Trophoblast cell (in vitro differentiated cells and primary cell): Measurements from ENCODE around the gene HAS3.

Experiments
- DNase-seq, 2 donors: peaks; one replicate each; pipeline ENCODE4 v3.0.0-alpha.2; 2016
- H2AFZ ChIP-seq: 2 replicates; pipeline ENCODE4 v1.6.1; 2013; ENCODE audit warnings: low read length, moderate library complexity, mild to moderate bottlenecking; ENCODE audit not compliant: insufficient read depth, poor library complexity
- H2AK5ac ChIP-seq: 2 replicates; pipeline ENCODE4 v1.6.1; 2013; ENCODE audit warnings: mild to moderate bottlenecking, low read length
- H2BK120ac ChIP-seq: 2 replicates; pipeline ENCODE4 v1.6.1; 2013; ENCODE audit warnings: low read length, mild to moderate bottlenecking, moderate library complexity; ENCODE audit not compliant: insufficient read depth, poor library complexity
- H2BK12ac ChIP-seq: 2 replicates; pipeline ENCODE4 v1.6.1; 2013; ENCODE audit warnings: mild to moderate bottlenecking, low read length, moderate library complexity
- H2BK5ac ChIP-seq: 2 replicates; pipeline ENCODE4 v1.6.1; 2013; ENCODE audit warnings: low read length, low read depth, moderate library complexity, mild to moderate bottlenecking; ENCODE audit not compliant: poor library complexity
- H3K14ac ChIP-seq: 2 replicates; pipeline ENCODE4 v1.6.1; 2013; ENCODE audit warnings: mild to moderate bottlenecking, low read length
- H3K18ac ChIP-seq: 2 replicates; pipeline ENCODE4 v1.6.1; 2013; ENCODE audit warnings: mild to moderate bottlenecking, low read length
- H3K23ac ChIP-seq: 2 replicates; pipeline ENCODE4 v1.6.1; 2013; ENCODE audit warnings: low read length
- H3K27ac ChIP-seq: 2 replicates; pipeline ENCODE4 v1.5.1; 2013; ENCODE audit warnings: low read depth, mild to moderate bottlenecking, inconsistent platforms, low read length, moderate library complexity
- H3K27me3 ChIP-seq: 2 replicates; pipeline ENCODE4 v1.6.1; 2013; ENCODE audit warnings: inconsistent platforms, mild to moderate bottlenecking, low read length, moderate library complexity; ENCODE audit not compliant: insufficient read depth
- H3K36me3 ChIP-seq, 2 experiments: 1 replicate in 1 of 2; 2 replicates in 1 of 2; pipeline ENCODE4 v1.6.1; 2013; ENCODE audit warnings: low read length in 2 of 2, mild to moderate bottlenecking in 2 of 2, moderate library complexity in 1 of 2; ENCODE audit not compliant: insufficient read depth in 2 of 2, control insufficient read depth in 1 of 2
- H3K4ac ChIP-seq: 2 replicates; pipeline ENCODE4 v1.6.1; 2013; ENCODE audit warnings: low read depth, mild to moderate bottlenecking, low read length, moderate library complexity
- H3K4me1 ChIP-seq, 2 experiments: 1 replicate in 1 of 2; 2 replicates in 1 of 2; pipeline ENCODE4 v1.6.1; 2013; ENCODE audit warnings: low read length in 2 of 2, mild to moderate bottlenecking in 2 of 2, moderate library complexity in 1 of 2; ENCODE audit not compliant: insufficient read depth in 2 of 2, control insufficient read depth in 1 of 2
- H3K4me2 ChIP-seq: 2 replicates; pipeline ENCODE4 v1.6.1; 2013; ENCODE audit warnings: inconsistent platforms, mild to moderate bottlenecking, low read length, moderate library complexity
- H3K4me3 ChIP-seq: 2 replicates; pipeline ENCODE4 v1.5.1; 2013; ENCODE audit warnings: mild to moderate bottlenecking, low read depth, low read length, inconsistent platforms
- H3K79me1 ChIP-seq: one replicate; pipeline ENCODE4 v1.6.1; 2013; ENCODE audit warnings: low read length
- H3K79me2 ChIP-seq: 2 replicates; pipeline ENCODE4 v1.6.1; 2013; ENCODE audit warnings: low read length, mild to moderate bottlenecking; ENCODE audit not compliant: control insufficient read depth, insufficient read depth, poor library complexity
- H3K9ac ChIP-seq: 2 replicates; pipeline ENCODE4 v1.6.1; 2013; ENCODE audit warnings: mild to moderate bottlenecking, low read length
- H3K9me3 ChIP-seq: 2 replicates; pipeline ENCODE4 v1.6.1; 2013; ENCODE audit warnings: low read depth, mild to moderate bottlenecking, control low read depth, inconsistent platforms, low read length; ENCODE audit not compliant: insufficient read depth
- H4K12ac ChIP-seq: 2 replicates; pipeline ENCODE4 v1.6.1; 2013; ENCODE audit warnings: low read depth, mild to moderate bottlenecking, low read length, moderate library complexity
- H4K8ac ChIP-seq: 2 replicates; pipeline ENCODE4 v1.6.1; 2013; ENCODE audit warnings: low read depth, mild to moderate bottlenecking, low read length, moderate library complexity
- H4K91ac ChIP-seq: one replicate; pipeline ENCODE4 v1.6.1; 2013; ENCODE audit warnings: low read depth, mild to moderate bottlenecking, low read length, moderate library complexity
- WGBS: extraction: QIAGEN DNeasy Blood & Tissue Kit; methylation state at CpG from one replicate; pipeline ENCODE4 v1.1.7; 2013; ENCODE audit warnings: missing lambda C conversion rate; ENCODE audit not compliant: insufficient read length, insufficient coverage; ENCODE audit errors: extremely low coverage; 5-methylcytosine and 5-hydroxymethylcytosine counted together

HAS3 gene

GRCh38 chr16:69118468-69118867 lies 13.0 kb downstream of the HAS3 start:
- Histone ChIP-seq H4K91ac (no peak overlapping the region), H3K79me1 (no peaks in the 10 kb centered on the region), H3K4ac (no peak overlapping the region), H3K9ac (no peak overlapping the region), H3K36me3 (peaks cover 45 to 59% of the 10 kb centered on the region in 2 experiments), H3K4me2 (no peak overlapping the region), H2AK5ac (no peak overlapping the region), H3K9me3 (peaks cover 4% of the 10 kb centered on the region), H3K4me3 (no peak overlapping the region), H3K4me1 (no peaks in the 10 kb centered on the region), H3K23ac (no peak overlapping the region), H2BK120ac (no peak overlapping the region), H3K79me2 (no peaks in the 10 kb centered on the region), H3K14ac (no peak overlapping the region), H4K12ac (no peak overlapping the region), H3K18ac (no peak overlapping the region), H2BK5ac (no peak overlapping the region), H3K27me3 (no peaks in the 10 kb centered on the region), H4K8ac (no peak overlapping the region), H2AFZ (no peak overlapping the region), H3K27ac (no peak overlapping the region), H2BK12ac (no peak overlapping the region)
- WGBS: no CpG with 5 or more reads among the region's 2 CpGs
- peak in 1 of 2 donors; percentile 27 for DNase-seq

DNA sequence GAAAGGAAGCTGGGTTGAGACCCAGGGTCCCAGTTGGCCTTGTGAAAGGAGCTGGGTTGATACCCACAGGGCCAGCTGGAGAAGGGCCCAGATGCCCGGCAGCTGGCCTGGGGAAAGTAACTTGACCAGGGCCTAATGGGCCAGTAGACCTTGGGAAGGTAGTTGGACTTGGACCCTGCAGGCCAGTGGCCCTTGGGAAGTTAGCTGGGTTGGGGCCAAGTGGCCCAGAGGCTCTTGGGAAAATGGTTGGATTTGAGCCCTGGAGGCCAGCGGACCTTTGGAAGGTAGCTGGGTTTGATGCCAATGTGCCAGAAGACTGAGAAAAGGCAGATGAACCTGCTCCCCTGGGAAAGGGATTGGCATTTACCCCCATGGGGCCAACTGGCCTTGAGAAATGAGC lies 13.5 kb downstream of the HAS3 start:
- no peak overlapping the region for H4K12ac ChIP-seq

DNA sequence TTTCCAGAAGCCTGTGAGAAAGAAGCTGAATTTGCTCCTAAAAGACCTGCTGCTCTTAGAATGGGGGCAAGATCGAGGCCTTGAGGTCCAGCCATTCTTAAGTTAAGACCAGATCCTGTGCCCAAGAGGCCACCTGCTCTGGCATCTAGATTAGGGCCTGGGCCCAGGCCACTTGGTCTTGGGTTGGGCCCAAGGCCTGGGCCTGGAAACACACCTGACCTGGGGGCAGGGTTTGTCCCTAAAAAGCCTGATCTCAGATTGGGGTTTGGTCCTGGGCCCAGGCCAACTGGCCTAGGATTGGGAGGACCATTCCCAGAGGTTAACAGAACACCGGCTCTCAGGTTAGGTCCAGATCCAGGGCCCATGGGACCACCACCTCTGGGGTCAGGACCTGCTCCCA lies 14.1 kb downstream of the HAS3 start:
- Histone ChIP-seq H2BK120ac (no peak overlapping the region), H3K4me3 (no peak overlapping the region), H4K8ac (no peak overlapping the region), H3K23ac (no peak overlapping the region), H4K12ac (no peak overlapping the region), H3K4me1 (no peaks in the 10 kb centered on the region), H3K36me3 (peaks cover 39 to 55% of the 10 kb centered on the region in 2 experiments), H3K27me3 (no peaks in the 10 kb centered on the region), H4K91ac (no peak overlapping the region), H2AFZ (no peak overlapping the region), H3K9me3 (peaks cover under 1% of the 10 kb centered on the region), H2BK12ac (no peak overlapping the region), H3K18ac (no peak overlapping the region), H3K14ac (no peak overlapping the region), H2AK5ac (no peak overlapping the region), H3K27ac (no peak overlapping the region), H3K4me2 (no peak overlapping the region), H3K4ac (no peak overlapping the region), H3K79me1 (no peaks in the 10 kb centered on the region), H3K79me2 (no peaks in the 10 kb centered on the region), H2BK5ac (no peak overlapping the region), H3K9ac (no peak overlapping the region)
- WGBS: no CpG with 5 or more reads among the region's 2 CpGs
- no peak for DNase-seq

More for the DNA sequence above, 13.5 kb downstream of the HAS3 start:
- H3K27ac ChIP-seq: no peak overlapping the region
- no peaks in the 10 kb centered on the region for H3K27me3 ChIP-seq
- no peaks in the 10 kb centered on the region for H3K4me1 ChIP-seq
- H3K4ac ChIP-seq: no peak overlapping the region
- H2AK5ac ChIP-seq: no peak overlapping the region
- no peaks in the 10 kb centered on the region for H3K79me1 ChIP-seq
- no peaks in the 10 kb centered on the region for H3K79me2 ChIP-seq
- H3K4me3 ChIP-seq: no peak overlapping the region
- H3K18ac ChIP-seq: no peak overlapping the region
- no peak overlapping the region for H2AFZ ChIP-seq
- peaks cover 4% of the 10 kb centered on the region for H3K9me3 ChIP-seq
- no peak overlapping the region for H2BK5ac ChIP-seq
- no peak overlapping the region for H3K4me2 ChIP-seq
- no peak overlapping the region for H3K9ac ChIP-seq
- no peak overlapping the region for H4K8ac ChIP-seq
- H2BK12ac ChIP-seq: no peak overlapping the region
- no peak overlapping the region for H3K23ac ChIP-seq
- no CpG with 5 or more reads among the region's 2 CpGs for WGBS
- H2BK120ac ChIP-seq: no peak overlapping the region
- no peak for DNase-seq
- H3K36me3 ChIP-seq: peaks cover 45 to 59% of the 10 kb centered on the region in 2 experiments
- H3K14ac ChIP-seq: no peak overlapping the region
- H4K91ac ChIP-seq: no peak overlapping the region

DNA sequence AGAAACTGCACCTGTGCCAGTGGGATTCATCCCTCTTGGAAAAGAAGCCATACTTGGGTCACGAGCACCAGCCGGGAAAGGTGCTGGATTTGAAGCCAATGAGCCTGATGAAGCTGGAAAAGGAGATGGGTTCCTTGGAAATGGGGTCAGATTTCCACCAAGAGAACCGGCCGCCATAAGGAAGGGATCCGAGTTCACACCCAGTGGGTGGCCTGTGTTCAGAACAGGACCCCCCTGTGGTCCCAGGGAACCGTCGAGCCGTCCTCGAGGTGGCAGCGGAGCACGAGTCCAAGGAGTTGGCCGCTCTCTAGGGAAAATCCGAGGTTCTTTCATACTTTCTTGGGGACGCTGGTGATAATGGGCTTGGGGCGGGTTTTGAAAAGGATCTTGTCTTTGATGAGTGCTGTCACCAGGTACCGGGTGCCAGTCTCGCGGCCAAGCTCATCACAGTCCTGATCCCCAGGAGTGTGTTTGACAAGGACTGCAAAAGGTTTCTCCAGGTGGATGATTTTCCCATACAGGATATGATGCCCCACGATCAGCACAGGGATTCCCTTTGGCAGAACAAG lies 14.7 kb downstream of the HAS3 start:
- Histone ChIP-seq H3K14ac (no peak overlapping the region), H2AFZ (no peak overlapping the region), H3K36me3 (peaks cover 34 to 49% of the 10 kb centered on the region in 2 experiments), H3K4me3 (no peak overlapping the region), H4K8ac (no peak overlapping the region), H4K91ac (no peak overlapping the region), H3K79me2 (no peaks in the 10 kb centered on the region), H3K23ac (no peak overlapping the region), H3K9me3 (no peaks in the 10 kb centered on the region), H3K27ac (no peak overlapping the region), H2BK12ac (no peak overlapping the region), H3K4me2 (no peak overlapping the region), H4K12ac (no peak overlapping the region), H2BK120ac (no peak overlapping the region), H3K9ac (no peak overlapping the region), H3K27me3 (no peaks in the 10 kb centered on the region), H3K4ac (no peak overlapping the region), H3K18ac (no peak overlapping the region), H2AK5ac (no peak overlapping the region), H2BK5ac (no peak overlapping the region), H3K79me1 (no peaks in the 10 kb centered on the region), H3K4me1 (no peaks in the 10 kb centered on the region)
- no CpG with 5 or more reads among the region's 19 CpGs for WGBS
- no peak for DNase-seq
